GM21447 (cell line): ENCODE results near the gene ARAF.
"Not testable (repeated sequence)": the region's sequence is repeated elsewhere in the genome, so short reads cannot be mapped to it uniquely, and the experiment has no call there.

Experiments used
- ATAC-seq: cut with Tn5 transposase; IDR thresholded peaks from one replicate; pipeline ENCODE4 v1.9.1; 2021; ENCODE audit not compliant: unreplicated experiment

Gene ARAF

GRCh38 chrX:47560934-47561658 lies at the start of gene ARAF:
Gene ARAF, plus strand, starts transcription at chrX:47561205. Its CDS starts 1,763 bp downstream, at chrX:47562968.
- ATAC-seq: peak; percentile 87

DNA sequence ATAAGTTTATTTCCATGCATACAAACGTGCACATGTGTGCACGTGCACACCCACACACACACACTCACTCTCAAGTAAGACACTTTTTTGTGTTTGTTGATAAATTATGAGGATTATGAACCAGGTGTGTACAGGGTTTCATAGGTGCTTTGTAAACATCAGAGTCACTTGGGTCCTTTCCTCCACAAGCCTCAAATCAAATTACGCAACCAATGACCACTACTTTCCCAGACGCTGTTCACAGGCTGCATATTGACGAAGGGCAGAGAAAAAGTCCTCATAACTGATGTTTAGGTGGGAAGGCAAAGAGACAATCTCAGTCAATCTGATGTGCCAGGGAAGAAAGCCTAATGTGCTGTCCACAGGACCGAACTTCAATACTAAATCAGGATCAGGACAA lies 48.6 kb upstream of the ARAF start:
- not testable (repeated sequence) for ATAC-seq

DNA sequence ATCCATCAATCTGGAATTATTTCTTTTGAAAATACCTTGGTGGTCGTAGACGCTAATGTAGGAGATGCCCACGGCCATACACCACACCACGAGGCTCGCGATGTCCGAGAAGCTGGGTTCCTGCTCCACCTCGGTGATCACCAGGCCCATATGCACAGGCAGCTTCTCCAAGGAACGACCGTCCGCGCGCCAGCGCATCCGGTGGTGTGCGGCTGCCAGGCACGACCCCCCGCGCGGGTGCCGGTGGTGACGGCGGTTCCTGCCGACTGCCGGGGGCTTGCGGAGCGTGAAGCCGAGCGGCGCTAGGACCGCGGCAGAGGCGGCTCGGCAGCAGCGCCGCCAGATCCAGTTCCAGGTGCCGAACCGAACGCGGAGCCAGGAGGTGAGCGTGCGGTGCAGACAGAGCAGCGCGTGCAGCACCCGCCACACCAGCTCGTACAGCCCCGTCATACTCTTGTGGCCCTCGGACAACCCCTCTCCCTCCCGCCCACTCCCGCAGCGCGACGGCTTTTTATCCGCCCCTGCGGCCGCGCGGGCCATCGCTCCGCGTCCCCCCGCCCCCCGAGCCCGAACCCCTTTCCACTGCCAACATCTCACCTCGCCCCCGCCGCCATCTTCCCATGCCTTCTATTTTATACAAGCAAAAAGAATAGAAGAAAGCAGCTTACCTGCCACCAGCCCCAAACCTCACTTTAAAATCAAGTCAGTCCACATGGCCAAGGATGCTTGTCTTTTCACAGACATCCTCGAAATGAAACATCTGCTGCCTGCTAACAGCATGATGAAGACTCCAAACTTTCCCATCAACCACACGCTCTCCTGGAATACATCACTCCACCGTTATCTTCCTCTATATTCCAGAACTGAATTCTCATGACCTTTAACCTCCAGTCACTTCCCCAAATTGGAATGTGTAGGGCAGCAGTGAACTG lies 47.7 kb upstream of the ARAF start:
- ATAC-seq: not testable (repeated sequence)

GRCh38 chrX:47514533-47515235 lies 46.3 kb upstream of the ARAF start:
- no peak for ATAC-seq

GRCh38 chrX:47515941-47516665 lies 44.9 kb upstream of the ARAF start:
- no peak for ATAC-seq

GRCh38 chrX:47518144-47518543 lies 42.9 kb upstream of the ARAF start:
- ATAC-seq: no peak

DNA sequence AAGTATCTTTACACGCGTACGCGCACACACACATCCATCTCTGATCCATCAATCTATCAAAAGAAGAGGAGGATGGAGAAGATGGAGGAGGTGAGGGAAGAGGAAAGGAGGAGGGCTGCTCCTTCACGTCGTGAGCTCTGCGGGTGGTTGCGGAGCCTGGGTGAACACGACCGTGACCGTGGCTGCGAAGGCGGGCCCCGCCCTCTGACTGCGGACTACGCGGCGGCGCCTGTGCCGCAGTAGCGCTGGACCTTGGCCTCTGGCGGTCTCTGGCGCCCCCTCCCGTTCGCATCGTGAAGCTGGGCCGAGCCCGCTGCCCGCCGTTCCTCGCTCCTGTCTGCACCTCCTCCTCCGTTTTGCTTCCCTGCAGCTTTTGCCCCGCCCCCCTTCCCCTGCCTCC lies 37.7 kb upstream of the ARAF start:
- ATAC-seq: peak; percentile 85

DNA sequence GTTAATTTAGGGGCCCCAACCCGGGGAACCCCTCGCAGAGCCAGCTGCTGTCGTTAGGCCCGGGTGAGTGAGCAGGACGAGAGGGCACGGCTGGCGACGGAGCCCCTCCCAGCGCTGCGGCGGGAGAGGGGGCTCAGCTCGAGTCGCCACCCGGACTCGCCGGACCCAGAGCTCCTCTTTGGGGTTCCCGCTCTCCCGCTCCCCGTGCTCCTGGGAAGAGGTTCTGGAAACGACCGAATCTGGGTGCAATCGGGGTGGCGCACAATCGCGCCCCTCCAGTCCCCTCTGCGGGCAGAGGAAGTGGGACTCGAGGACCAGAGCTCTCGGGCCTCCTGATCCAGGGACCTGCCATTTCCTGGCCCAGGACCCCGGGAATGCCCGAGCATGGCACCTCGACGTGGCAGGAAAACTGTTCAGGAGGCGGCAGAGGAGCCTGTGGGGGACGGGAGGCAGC lies 37.3 kb upstream of the ARAF start:
- ATAC-seq: no peak

DNA sequence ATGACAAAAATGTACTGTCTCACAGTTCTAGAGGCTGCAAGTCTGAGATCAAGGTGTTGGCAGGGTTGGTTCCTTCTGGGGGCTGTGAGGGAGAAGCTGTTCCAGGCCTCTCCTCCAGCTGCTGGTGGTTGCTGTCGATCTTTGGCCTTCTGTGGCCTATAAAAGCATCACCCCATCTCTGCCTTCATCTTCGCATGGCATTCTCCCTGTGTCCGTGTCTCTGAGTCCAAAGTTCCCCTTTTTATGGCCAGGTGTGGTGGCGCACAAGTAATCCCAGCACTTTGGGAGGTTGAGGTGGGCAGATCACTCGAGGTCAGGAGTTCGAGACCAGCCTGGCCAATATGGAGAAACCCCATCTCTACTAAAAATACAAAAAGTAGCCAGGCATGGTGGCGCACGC lies 31.5 kb upstream of the ARAF start:
- ATAC-seq: no peak

- no peak for ATAC-seq
These were observed 31.0 kb upstream of the ARAF start for GRCh38 chrX:47530049-47530448.

GRCh38 chrX:47539860-47540259 lies 21.1 kb upstream of the ARAF start:
- no peak for ATAC-seq

DNA sequence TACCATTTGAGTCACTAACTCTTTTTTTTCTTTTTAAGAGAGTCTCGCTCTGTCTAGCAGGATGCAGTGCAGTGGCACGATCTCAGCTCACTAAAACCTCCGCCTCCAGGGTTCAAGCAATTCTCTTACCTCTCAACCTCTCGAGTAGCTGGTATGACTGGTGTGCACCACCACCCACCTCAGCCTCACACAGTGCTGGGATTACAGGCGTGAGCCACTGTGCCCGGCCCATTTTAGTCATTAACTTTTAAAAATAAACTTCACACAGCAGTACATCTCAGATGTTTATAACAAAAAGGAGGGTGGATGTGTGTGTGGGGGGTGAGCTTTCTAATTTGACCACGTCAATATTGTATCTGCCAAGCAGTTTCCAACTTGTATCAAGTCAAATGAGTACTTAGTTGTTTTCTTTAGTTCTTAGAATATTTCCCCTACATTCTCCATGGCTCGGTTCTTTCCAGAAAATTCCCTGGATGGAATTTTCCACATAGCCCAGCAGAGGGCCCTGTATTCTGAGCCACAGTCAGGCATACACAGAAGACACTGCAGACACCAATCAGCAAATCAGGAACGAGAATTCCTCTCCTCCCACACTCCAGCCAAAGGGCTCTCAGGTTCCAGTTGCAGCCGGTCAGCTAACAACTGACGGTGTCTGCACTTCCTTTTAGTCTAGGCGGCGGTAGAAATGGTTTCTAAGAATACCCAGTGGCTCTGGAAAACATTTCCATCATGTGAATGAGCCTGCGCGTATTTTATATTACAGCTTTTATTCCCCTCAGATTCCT lies 20.1 kb upstream of the ARAF start:
- no peak for ATAC-seq

GRCh38 chrX:47543496-47543895 lies 17.5 kb upstream of the ARAF start:
- ATAC-seq: no peak

DNA sequence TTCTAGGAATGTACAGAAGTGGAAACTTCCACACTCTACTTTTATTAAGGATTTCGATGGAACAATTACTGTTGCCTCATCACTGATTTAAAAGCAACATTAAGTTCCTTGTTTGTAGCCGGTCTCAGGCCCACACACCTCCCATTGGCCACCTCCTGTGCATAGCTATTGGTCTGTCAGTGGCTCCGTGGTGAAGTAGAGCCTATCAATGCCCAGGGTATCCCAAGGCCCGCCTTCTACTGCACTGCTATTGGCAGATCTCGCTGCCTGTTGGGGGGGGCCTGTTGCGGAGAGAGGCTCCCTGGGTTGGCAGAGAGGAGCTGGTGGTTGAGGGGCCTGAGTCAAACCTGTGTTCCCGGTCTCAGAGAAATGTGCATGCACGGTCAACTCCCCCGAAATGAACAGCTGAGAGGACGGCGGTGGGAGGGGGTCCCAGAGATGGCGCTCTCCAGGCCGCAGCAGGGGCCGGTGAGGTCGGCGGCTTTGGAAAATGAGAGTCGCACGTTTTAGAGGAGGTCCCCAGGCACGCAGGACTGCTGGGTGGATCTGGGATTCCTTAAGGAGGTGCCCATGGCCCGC lies 4.9 kb upstream of the ARAF start:
- ATAC-seq: peak; percentile 88

- ATAC-seq: no peak
These were observed 2.6 kb upstream of the ARAF start for GRCh38 chrX:47558436-47558835.

DNA sequence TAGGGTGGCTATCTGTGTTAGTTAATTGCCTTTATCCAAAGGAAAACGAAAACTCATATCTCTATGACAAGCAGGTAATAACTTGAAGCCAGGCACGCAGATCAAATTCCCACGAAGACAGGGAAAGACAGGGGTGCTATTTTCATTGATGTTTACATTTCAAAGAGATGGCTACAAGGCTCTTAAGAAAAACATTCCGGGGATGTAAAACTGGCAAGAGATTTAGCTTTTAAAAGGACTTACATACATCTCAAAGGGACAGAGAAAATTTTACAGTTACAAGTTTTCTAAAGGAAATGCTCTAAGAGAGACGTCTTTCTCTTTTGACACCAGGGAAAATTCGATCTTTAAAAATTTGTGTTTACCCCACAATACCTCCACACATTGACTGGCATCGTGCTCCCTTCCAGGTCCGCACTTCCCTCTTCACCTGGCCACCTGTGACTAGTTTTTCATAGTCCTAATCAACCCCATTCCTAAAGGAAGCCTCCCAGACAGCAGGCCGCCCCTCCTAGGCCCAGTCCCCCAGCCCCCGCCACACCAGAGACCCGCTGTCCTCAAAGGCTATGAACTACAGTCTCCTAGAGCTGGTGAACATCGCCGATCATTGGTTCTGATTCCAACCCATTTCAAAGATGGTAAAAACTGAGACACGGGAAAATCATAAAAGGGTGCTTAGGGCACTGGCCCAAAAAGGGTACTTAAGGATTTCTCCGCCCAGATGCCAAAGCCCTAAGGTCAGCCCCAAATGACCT lies 649 bp upstream of the ARAF start:
- ATAC-seq: no peak

DNA sequence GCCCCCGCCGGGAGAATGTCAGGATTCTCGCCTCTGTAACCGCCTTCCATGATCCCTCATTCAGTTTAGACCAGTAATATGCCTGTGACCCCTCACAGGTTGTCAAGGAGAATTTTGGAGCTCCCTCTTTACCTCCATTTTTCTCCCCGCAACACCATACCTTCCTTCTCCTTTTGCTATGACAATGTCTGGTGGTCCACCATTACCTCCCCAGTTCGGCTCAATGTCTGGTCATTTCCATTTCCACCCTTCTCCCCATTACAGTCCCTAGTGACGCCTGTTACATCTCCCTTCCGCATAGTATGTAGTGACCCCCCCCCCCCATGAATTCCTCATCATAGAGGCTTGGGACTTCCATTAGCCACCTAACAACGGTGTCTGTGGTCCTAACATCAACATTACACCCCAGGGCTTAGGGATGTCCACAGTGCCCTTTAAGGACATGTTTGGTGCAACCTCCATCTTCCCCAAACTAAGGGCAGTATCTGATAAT lies 700 bp downstream of the ARAF start:
- no peak for ATAC-seq

DNA sequence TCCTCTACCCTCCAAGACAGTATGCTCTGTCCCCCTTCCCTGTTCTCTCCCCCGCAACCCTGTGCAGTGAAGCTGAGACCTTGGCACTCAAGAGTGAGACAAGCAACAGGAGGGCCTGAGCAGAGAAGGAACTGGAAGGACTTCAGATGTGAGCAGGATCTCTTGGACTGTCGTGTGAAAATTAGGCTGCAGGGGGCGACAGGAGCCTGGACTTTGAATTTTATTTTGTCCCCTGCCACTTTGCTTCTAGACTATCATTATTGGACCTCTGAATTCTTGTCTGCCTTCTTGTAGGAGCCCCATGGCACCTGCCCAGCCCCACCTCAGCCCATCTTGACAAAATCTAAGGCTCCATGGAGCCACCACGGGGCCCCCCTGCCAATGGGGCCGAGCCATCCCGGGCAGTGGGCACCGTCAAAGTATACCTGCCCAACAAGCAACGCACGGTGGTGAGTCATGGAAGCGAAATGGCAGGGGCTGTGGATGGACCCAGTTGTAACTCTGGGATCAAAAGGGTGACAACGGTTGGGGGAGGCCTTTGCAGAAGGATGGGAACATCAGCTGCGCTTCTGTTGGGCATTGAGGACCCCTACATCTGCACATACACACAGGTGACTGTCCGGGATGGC lies 1.7 kb downstream of the ARAF start:
- ATAC-seq: no peak
